Measurements from ENCODE around the gene ACER2. TPM values are rescaled to one million over a fixed set of nuclear protein-coding genes. Genes with fewer than 3 reads are reported as not detected.
A peak's percentile ranks its signal among the peaks of the same experiment; 100 is the strongest.

ACER2 gene
- total RNA-seq: 1 to 10 TPM; 3.5 to 8.1 TPM
- polyA plus RNA-seq (ENCODE audit: insufficient read length in 6 of 6): 1 to 10 TPM; 2.7 to 3.4 (median 2.9) TPM
- long read RNA-seq, donor 1, partial matches to known transcripts: 0 of 2 reads
- long read RNA-seq, donor 1, other reads (novel, unspliced or antisense): 0 of 2 reads
- long read RNA-seq, donor 2: 0 reads
- long read RNA-seq, donor 3, partial matches to known transcripts: 0 of 1 reads
- long read RNA-seq, donor 3, other reads (novel, unspliced or antisense): 0 of 1 reads
- long read RNA-seq, donor 4: 0 reads
- long read RNA-seq, donor 5: 0 reads
- long read RNA-seq, donor 6: 0 reads
- long read RNA-seq, donor 7: 0 reads
- long read RNA-seq, donor 8: 0 reads
- long read RNA-seq, donor 9: 0 reads
- long read RNA-seq, donor 10: 0 reads
- long read RNA-seq, donor 11: 0 reads
- long read RNA-seq, donor 12: 0 reads

GRCh38 chr9:19408693-19409400, at the start of gene ACER2:
Gene ACER2, plus strand, starts transcription at chr9:19409009. Its CDS starts 76 bp downstream, at chr9:19409085.
- TF ChIP-seq CTCF (IDR thresholded peaks at IDR 0.05): no peak
- H3K27ac ChIP-seq: peak within 1 kb of the TSS; percentile 72 to 80

DNA sequence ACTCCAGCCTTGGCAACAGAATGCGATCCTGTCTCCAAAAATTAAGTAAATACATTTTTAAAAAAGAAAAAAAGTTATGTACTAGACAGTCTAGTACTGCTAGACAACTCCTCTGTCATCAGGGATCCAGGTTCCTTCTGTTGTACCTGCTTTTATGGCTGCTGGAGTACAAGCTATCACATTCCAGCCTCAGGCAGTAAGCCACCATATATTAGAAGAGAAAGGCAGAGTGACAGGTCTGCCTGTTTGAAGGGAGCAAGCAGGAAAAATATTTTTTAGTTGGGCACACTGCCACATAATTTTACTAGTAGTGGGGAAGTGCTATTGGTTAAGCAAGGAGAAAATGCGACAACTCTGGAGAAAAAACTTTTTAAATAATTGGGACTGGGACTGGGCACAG, 39.7 kb upstream of the ACER2 start:
- no peak overlapping the region for H3K4me3 ChIP-seq
- no peak overlapping the region for H3K27ac ChIP-seq
- peaks cover 0 to 83% of the 10 kb centered on the region in 2 donors for H3K36me3 ChIP-seq
- no peak for ATAC-seq
- H3K9me3 ChIP-seq: no peaks in the 10 kb centered on the region
- intact Hi-C loops (cut with DNase I): no loop called here
- H3K27me3 ChIP-seq: no peaks in the 10 kb centered on the region
- DNase-seq: no peak
- H3K4me1 ChIP-seq: no peaks in the 10 kb centered on the region
- no peak for TF ChIP-seq CTCF (IDR thresholded peaks at IDR 0.05)

More at GRCh38 chr9:19408693-19409400, at the start of gene ACER2:
- peak within 1 kb of the TSS; percentile 82 to 87 for H3K4me3 ChIP-seq
- H3K4me1 ChIP-seq: peaks cover 0 to 14% of the 10 kb centered on the region in 2 donors
- intact Hi-C loops (cut with DNase I): no loop called here
- H3K36me3 ChIP-seq: no peaks in the 10 kb centered on the region
- H3K27me3 ChIP-seq: no peaks in the 10 kb centered on the region
- peaks cover 0 to under 1% of the 10 kb centered on the region in 2 donors for H3K9me3 ChIP-seq
- DNase-seq (peak; percentile 88 to 98 (median 95)), ATAC-seq (peak; percentile 99)

GRCh38 chr9:19371942-19372341, 36.9 kb upstream of the ACER2 start:
- intact Hi-C loops (cut with DNase I): no loop called here
- TF ChIP-seq CTCF (IDR thresholded peaks at IDR 0.05): no peak
- H3K27ac ChIP-seq: no peak overlapping the region

GRCh38 chr9:19372567-19372966, 36.2 kb upstream of the ACER2 start:
- Histone ChIP-seq H3K36me3 (peaks cover 7 to 83% of the 10 kb centered on the region in 2 donors), H3K27ac (no peak overlapping the region), H3K27me3 (no peaks in the 10 kb centered on the region), H3K4me3 (no peak overlapping the region), H3K4me1 (peaks cover 7 to 10% of the 10 kb centered on the region in 2 donors), H3K9me3 (no peaks in the 10 kb centered on the region)
- ATAC-seq (no peak), DNase-seq (no peak)
- intact Hi-C loops (cut with DNase I): no loop called here
- no peak for TF ChIP-seq CTCF (IDR thresholded peaks at IDR 0.05)

More at GRCh38 chr9:19371942-19372341, 36.9 kb upstream of the ACER2 start:
- no peak overlapping the region for H3K4me3 ChIP-seq
- no peaks in the 10 kb centered on the region for H3K27me3 ChIP-seq
- no peak for DNase-seq
- no peaks in the 10 kb centered on the region for H3K9me3 ChIP-seq
- peaks cover 7 to 83% of the 10 kb centered on the region in 2 donors for H3K36me3 ChIP-seq
- no peak for ATAC-seq
- peaks cover under 1 to 4% of the 10 kb centered on the region in 2 donors for H3K4me1 ChIP-seq

DNA sequence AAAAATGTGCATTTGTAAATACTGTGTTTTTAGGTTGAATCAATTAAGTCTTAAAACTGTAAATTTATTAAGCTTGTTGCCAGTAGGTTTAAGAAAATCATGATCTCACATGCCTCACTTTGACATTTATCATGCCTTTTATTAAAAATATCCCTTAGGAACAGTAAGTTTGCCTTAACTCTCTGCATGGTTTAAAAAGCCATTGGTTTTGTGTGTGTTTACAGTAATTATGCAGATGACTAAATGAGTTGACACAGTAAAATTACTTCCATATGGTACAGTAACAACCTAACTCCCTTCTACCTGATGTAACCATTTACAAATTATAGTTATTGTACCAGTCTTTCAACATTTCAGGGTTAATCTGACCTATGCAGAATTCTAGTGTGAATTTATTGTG, 35.3 kb upstream of the ACER2 start:
- DNase-seq (no peak), ATAC-seq (no peak)
- Histone ChIP-seq H3K36me3 (peaks cover 7 to 83% of the 10 kb centered on the region in 2 donors), H3K27me3 (no peaks in the 10 kb centered on the region), H3K27ac (no peak overlapping the region), H3K9me3 (no peaks in the 10 kb centered on the region), H3K4me1 (peaks cover 15 to 20% of the 10 kb centered on the region in 2 donors), H3K4me3 (no peak overlapping the region)
- no peak for TF ChIP-seq CTCF (IDR thresholded peaks at IDR 0.05)
- intact Hi-C loops (cut with DNase I): no loop called here

Measured in left lung (tissue), 14 donors.